GM18517 (cell line): ENCODE measurements around the gene VCL.

Source experiments
- ATAC-seq: cut with Tn5 transposase; IDR thresholded peaks from one replicate; pipeline ENCODE4 v1.9.1; 2021; ENCODE audit warnings: mild to moderate bottlenecking, moderate library complexity; ENCODE audit not compliant: unreplicated experiment

Gene VCL

DNA sequence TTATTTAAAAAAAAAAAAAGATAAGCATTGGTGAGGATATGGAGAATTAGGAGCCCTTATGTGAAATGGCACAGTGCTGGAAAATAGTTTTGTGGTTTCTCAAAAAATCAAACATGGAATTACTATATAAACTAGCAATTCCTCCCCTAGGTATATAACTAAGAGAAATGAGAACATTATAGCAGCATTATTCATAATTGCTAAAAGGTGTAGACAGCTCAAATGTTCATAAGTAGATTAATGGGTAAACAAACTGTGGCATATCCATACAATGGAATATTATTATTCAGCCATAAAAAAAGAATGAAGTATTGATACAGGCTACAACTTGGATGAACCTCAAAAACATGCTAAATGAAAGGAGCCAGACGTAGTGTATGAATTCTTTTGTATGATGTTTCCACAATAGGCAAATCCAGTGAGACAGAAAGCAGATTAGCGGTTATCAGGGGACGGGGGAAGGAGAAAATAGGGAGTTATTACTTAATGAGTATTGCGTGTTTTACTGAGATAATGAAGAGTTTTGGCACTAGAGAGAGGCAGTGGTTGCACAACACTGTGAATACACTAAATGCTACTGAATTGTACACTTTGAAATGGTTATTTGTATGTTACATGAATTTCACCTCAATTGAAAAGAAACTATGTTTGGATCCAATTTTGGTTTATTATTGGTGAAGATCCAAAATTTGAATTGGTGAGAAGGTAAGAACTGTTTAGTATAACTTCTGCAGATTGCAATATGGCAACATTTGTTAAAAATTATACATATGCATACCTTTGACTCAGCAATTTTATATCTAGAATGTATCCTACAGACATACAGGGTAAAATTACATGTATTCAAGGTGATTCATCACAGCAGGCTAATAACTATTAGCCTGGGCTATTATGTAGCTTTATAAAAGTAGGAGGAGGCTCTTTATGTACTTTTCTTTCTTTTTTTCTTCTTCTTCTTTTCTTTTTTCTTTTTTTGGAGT is 69.7 kb downstream of the VCL start:
- ATAC-seq: no peak

DNA sequence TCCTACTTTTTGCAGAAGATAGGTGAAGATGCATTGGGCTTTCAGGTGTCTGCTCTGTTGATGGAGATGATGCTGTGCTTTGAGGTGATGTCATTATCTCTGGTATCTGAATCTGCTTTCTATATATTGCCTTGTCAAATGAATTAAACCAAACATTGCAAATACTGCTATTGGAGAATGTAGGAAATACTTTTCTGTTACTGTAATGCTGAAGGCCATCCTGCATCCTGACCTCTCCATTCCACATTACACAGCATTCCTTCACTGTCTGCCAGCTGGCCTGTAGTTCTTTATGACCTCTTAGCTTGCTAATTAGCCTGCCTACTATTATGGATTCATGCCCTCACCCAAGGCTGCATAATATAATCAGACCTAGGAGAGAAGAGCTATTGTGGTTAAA is 73.2 kb downstream of the VCL start:
- no peak for ATAC-seq

DNA sequence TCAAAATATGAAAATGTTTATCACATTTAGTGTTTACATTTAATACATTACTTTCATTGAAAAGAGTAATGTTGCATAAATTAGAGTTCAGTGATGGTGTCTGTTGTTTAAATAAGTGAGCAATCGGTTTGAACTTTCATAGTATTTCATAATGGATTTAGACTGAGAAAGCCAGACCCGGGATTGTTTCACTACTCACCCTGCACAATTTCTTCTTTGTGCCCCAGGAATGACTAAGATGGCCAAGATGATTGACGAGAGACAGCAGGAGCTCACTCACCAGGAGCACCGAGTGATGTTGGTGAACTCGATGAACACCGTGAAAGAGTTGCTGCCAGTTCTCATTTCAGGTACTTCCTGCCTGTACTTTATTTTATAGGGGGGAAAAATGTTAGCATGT is 74.6 kb downstream of the VCL start:
- no peak for ATAC-seq

DNA sequence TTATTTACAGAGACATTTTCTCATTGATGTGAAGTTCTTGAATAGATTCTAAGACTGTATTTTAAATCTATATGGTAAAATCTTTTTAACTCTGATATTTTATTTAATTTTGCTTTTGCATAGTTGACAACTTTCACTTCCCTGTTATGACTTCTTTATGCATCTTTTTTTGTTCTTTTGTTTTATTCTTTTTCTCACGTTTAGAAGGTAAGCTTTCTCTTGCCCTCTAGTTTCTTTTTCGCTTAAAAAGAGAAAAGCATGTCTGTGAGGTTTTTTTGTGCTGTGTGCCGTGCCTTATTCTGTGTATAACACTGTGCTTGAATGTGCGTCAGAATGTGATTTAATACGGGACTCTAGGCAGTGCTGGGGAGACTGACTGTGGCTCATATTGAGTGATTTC is 78.0 kb downstream of the VCL start:
- no peak for ATAC-seq

DNA sequence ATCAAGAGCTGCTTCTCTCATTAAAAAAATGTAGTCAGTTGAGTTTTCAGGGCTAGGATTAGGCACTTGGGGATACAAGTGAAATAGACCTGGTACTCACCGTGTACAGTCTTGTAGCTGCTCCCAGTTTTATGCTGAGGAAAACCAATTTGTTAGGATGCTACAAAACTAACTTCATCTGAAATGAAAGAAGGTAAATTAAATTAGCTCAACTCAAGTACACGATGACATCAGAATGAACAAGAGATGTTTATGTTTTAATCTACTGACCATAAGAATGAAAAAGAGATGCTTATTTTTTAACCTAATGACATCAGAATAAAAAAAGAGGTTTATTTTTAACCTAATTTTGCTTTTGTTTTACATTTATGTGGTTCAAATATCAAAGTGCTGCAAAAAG is 79.0 kb downstream of the VCL start:
- ATAC-seq: no peak

DNA sequence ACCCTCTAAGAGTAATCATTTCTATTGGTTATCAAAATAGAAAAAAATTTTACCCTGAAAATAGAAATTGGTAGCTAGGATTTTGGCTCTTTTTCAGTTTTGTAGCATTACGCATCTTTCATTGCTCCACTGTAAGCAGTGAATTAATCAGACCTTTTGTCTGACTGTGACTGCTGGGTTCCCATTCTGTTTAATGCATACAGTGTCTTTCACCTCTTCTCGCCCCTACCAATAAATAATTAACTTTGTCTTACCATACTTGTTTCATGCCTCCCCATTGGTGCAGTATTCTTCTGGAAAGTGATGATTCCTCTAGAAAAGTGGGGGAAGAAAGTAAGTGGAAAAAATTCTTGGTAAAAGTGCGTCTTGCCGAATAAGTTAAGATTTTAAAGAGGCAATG is 79.5 kb downstream of the VCL start:
- no peak for ATAC-seq

DNA sequence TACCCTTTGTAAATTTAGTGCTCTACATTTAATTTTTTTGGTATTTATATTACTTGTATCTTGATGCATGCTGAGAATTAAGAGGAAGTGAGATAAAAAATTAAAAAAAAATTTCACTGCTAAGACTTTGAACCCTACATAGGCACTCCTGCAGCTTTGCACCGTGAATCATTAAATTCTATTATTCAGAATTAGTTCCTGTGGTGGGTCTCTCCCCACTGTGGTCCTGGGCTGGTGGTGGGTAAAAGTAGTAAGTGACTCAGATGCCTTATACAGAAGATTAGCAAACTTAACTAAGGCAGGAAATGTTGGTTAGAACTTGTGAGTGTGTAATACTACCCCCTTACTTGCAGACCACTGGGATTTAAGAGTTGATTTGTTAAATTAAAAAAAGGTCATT is 80.1 kb downstream of the VCL start:
- ATAC-seq: no peak

DNA sequence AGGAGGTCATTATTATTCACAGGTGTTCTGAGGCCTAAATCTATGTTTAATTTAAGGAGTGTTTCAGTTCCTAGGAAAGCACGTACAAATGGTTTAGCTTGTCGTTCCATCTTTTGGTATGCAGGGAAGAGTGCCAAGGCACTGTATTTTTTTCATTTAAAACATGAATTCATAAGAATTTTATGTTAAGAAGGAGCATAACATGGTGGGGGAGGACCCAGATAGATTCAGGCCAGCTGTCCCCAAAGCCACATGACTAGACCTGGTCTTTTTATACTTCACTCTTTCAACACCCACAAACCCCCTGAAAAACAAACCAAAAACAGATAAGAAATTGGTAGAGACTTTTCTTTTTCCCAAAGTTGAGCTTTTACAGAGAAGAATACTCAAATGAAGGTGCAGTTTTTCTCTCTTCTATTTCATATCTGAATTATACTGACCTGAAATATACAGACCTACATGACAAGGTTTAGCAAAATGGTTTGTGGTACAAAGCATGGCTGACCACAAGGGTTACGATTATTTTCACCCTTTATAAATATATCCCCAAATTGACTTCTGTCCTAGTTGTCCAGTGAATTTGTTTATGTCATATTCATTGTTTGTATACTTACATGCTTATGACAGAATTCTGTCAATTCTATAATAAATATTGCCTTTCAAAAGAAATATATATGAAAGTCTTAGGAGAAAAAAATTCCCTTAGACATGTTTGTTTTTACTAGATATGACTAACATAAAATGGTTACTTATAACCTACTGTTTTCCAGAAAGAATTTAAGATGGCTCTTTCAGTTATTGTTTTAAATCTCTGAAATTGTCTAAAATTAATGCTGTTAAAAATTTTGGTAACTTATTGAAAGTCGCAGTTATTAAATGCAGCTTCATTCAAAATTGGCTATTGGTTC is 81.4 kb downstream of the VCL start:
- ATAC-seq: no peak

DNA sequence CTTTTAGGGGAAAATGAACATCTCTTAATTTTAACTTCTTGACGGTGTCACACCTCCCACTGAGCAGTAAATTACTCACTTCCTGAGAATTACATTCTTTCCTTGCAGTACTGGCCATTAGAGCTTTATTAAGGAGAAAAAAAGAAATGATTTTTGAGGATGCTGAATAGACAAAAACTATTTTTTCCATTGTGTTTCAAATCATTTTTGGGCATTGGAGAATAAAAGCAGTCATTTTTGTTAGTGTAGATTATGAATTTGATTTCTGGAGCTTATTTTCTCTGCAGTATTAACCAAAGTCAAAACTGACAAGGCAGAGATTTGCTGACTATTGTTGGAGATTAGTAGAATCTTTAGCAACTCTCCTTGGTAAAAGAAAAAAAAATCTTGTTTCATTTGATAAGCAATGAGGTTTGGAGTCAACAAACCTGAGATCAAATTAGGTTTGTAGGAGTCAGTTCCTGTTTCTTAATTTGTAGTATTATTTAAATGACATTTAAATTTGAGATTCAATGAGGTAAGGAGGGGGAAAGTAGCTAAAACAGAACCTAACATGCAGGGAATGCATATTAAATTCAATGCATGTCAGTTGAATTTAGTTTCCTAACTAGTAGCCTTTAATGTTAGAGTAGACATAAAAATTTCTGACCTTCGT is 82.1 kb downstream of the VCL start:
- no peak for ATAC-seq

DNA sequence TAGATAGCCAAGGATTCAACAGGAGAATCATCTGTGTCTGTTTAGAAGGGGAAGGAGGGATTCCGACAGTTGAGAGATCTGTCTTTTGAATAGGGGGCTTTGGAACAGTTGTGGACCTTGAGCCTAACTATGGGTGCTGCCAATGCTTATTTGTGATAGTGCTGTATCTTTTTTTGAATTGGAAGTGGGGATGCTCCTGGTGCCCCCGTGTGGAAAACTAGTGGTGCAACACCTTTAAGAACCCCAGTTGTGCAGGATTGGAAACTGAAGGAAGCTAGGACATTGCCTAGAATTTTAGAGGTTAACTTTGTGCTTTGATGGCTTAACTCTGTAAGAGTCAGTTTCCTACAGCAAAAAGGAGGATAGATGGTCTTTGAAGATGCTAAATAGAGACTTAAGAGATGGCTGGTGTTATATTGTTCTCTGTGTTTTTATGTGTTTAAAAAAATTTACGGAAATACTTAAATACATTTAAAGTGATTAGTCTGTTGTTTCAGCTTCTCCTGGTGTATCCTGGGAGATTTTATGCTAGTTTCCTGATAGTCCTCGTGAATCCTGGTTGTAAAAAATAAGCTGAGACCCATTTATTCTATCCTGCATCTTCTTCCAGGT is 83.4 kb downstream of the VCL start:
- no peak for ATAC-seq

DNA sequence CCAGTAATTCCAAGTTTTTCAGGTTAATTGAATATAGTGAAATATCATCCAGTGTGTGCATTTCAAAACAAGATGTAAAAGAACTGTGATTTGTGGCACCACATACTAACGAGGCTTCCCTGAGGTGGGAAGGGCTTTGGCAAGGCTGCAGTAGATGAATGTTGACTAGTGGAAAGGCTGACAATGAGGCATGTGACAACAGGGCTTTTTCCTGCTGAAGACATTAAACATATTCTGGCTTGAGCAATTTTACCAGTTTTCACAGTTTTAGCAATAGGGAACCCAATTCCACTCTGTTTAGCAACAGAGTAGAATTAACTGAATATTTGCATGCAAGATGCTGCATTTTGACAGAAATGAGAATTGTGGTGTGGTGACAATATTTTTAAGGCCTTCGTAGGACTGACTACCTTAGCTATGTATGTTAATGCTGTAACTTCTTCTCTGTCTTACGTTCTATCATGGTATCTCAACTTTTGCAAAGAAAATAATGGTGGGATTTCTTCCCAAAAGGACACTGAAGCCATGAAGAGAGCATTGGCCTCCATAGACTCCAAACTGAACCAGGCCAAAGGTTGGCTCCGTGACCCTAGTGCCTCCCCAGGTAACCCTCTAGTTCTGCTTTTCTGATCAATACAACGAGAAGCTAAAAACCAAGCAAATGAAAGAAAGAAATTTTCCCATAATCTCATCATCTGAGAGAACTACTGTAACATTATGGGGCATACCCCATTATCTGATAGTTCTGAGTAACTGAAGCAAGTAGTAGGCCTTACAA is 84.2 kb downstream of the VCL start:
- ATAC-seq: no peak

DNA sequence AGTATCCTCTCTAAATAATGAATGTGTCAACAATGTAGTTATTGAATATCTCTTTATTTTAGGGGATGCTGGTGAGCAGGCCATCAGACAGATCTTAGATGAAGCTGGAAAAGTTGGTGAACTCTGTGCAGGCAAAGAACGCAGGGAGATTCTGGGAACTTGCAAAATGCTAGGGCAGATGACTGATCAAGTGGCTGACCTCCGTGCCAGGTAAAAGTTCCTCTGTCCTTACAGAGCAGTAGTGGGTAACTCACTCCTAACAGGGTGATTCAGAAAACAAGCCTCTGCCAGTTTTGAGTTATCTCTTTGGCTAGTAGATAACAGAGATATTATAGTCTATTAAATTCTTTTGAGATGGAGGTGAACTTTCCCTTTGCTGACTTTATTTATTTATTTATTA is 85.4 kb downstream of the VCL start:
- ATAC-seq: no peak

DNA sequence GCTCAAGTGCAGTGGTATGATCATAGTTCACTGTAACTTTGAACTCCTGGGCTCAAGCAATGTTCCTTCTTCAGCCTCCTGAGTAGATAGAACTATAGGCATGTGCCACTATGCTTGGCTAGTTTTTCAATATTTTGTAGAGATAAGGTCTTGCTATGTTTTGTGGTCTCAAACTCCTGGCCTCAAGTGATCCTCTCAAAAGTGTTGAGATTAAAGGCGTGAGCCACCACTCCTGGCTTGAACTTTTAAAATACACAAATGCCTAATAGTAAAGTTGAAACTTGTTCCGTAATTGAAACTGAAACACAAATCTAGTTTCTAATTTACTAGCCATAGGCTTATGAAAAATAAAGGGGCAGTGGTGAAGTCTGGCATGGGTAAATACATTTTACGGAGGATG is 87.0 kb downstream of the VCL start:
- ATAC-seq: peak; percentile 72

DNA sequence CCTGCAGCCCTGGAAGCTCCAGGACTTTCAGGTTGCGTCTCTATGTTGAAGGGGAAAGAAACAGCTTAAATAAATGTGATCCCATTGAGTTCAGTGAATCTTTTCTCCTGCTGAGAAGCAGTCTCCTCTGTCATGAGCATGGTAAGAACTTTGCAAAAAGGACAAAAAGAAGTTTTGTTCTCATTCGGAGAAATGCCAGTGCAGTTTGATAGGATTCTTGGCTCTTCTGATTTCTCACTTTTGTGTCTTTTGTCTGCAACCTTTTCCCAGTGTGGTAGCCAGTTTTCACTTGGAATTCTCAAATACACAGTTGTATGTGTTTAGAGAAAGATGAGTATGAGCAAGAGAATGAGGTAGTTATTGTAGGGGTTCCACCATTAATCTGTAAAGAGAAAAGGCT is 88.4 kb downstream of the VCL start:
- ATAC-seq: no peak

DNA sequence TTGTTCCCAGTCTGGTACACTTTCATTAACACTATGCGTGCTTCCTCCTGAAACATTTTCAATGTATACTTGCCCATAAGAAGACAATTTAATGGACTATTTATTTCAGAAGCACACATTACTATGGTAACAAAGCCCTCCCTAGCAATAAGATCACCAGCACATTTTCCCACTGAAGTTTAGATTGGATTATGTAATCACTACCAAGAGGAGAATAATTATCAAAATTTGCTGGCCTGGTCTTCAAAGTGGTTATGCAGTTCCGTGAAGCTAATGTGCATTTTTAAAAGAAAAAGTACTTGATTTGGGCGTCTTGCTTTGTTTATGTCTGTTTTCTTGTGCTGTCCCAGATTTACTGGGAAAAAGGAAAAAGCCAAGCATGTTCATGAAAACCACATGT is 90.8 kb downstream of the VCL start:
- no peak for ATAC-seq

DNA sequence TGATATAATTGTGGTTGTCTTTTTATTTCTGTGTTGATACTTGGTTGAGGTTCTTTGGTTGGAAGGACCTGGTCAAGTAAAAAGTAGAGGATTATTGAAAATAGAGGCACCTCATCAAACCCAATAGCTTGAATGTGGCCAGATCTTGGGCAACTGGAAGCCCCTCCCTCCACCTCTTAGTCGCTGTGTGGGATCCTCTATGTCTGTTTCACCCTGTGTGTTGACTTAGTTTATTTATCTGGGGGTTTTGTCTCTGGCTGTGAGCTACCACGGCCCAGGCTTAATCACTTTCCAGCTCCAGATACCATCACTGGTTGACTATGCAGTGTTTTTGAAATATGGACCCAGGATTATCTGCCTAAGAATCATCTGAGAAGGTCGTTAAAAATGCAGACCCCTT is 94.5 kb downstream of the VCL start:
- no peak for ATAC-seq

DNA sequence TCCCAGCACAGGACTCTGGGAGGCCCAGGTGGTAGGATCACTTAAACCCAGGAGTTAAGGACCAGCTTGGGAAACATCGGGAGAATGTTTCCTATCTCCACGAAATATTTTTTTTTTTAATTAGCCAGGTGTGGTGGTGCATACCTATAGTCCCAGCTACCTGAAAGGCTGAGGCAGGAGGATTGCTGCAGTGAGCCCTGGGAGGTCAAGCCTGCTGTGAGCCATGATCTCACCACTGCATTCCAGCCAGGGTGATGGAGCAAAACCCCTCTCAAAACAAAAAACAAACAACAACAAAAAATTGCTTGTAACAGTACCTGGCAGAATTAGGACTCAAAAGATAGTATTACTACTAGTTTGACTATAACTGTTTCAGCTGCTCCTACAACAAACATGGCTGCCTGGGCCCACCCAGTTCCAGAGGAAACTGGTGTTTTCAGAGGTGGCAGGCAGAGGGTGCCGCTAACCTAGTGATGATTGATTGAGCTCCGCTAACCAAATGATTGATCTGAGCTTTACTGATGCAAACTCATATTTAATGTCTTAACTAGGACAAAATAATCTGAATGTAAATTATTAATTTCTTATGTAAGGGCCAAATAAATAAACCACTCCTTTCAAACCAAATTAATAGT is 95.7 kb downstream of the VCL start:
- no peak for ATAC-seq

DNA sequence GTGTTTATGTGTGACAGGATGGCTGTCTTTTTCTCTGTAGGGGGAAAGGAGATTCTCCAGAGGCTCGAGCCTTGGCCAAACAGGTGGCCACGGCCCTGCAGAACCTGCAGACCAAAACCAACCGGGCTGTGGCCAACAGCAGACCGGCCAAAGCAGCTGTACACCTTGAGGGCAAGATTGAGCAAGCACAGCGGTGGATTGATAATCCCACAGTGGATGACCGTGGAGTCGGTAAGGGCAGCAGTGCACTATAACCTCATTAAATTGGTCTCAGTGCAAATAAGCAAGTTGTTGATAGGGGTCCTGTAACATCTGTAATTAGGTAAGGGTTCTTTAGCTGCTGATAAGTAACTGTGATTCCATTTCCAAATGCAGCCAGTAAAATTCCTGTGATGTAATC is 96.3 kb downstream of the VCL start:
- ATAC-seq: no peak

DNA sequence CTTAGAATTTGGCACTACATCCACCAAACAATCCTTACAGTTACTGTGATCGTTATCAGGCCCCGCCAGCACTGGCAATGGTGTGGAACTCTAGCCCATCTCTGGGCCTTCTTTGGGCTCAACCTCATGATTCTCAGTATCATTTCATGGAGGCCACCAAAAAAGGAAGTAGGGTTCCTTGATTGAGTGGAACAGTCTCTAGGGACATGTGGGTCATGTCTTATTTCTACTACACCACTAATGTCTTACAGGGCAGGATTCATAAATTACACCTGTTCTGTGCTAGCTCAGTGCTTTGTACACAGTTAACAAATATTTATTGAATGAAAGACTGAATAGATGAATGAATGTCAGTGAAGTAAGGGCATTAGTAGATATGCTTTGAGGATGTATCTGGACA is 98.9 kb downstream of the VCL start:
- peak; percentile 81 for ATAC-seq

DNA sequence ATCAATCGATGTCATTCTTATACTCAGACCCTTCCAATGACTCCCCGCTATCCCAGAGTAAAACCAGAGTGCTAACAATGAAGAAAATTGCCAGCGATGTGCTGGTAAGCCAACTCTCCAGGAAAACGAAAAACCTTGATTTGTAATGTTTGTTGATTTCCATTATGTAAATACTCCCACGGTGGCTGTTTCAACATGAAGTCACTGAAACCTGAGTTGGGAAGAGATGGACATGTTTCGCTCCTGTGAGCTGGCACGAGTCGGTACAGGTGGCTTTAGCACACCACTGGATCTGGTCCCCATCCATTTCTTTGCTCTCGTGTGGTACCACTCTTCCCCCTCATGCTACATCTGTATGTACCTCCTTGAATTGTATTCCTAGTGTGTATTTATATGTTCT is 99.9 kb downstream of the VCL start:
- ATAC-seq: no peak
